ENCODE data around the gene ATP5F1D.

ATP5F1D gene

GRCh38 chr19:1271528-1272422 is 30.2 kb downstream of the ATP5F1D start:
- DNase-seq = no peak

- DNase-seq = no peak
Measured at GRCh38 chr19:1272423-1273262, 31.1 kb downstream of the ATP5F1D start.

GRCh38 chr19:1273263-1274041 is 31.9 kb downstream of the ATP5F1D start:
- DNase-seq = no peak

- DNase-seq = no peak
Measured at GRCh38 chr19:1274081-1274851, 32.7 kb downstream of the ATP5F1D start.

- no peak for DNase-seq
Measured at GRCh38 chr19:1274852-1275259, 33.3 kb downstream of the ATP5F1D start.

- DNase-seq = peak; percentile 99
Measured at GRCh38 chr19:1275260-1275975, 33.9 kb downstream of the ATP5F1D start, which contains the start of gene FAM174C. FAM174C (plus strand) TSS chr19:1275530; CDS start chr19:1275550, 20 bp downstream.

GRCh38 chr19:1275976-1276627 is 34.6 kb downstream of the ATP5F1D start:
- DNase-seq = no peak

- no peak for DNase-seq
Measured at GRCh38 chr19:1276628-1277022, 35.1 kb downstream of the ATP5F1D start.

- no peak for DNase-seq
Measured at GRCh38 chr19:1277061-1277460, 35.5 kb downstream of the ATP5F1D start.

GRCh38 chr19:1278074-1278473 is 36.5 kb downstream of the ATP5F1D start:
- DNase-seq = no peak

GRCh38 chr19:1278713-1279660 is 37.4 kb downstream of the ATP5F1D start:
- DNase-seq = no peak

GRCh38 chr19:1279782-1280341 is 38.3 kb downstream of the ATP5F1D start:
- DNase-seq = peak; percentile 80

GRCh38 chr19:1280636-1281568 is 39.4 kb downstream of the ATP5F1D start:
- no peak for DNase-seq

GRCh38 chr19:1281569-1282287 is 40.2 kb downstream of the ATP5F1D start:
- DNase-seq = no peak

GRCh38 chr19:1282588-1283206 is 41.1 kb downstream of the ATP5F1D start:
- no peak for DNase-seq

- no peak for DNase-seq
Measured at GRCh38 chr19:1283207-1283916, 41.8 kb downstream of the ATP5F1D start.
